Midbrain (tissue), 1 donor: Measurements from ENCODE around the gene PPP1R26.
"Not testable (repeated sequence)": the region's sequence is repeated elsewhere in the genome, so short reads cannot be mapped to it uniquely, and the experiment has no call there.

Experiments used
- DNase-seq: peaks from one replicate; lab custom pipeline; 2025; lab: John Stamatoyannopoulos, UW

PPP1R26 gene

DNA sequence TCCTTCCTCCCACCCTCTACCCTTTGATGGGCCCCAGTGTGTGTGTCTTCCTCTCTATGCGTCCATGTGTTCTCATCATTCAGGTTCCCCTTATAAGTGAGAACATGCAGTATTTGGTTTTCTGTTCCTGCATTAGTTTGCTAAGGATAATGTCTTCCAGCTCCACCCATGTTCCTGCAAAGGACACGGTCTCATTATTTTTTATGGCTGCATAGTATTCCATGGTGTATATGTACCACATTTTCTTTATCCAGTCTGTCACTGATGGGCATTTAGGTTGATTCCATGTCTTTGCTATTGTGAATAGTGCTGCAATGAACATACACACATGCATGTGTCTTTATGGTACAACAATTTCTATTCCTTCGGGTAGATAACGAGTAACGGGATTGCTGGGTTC lies 21.1 kb upstream of the PPP1R26 start:
- DNase-seq = not testable (repeated sequence)

DNA sequence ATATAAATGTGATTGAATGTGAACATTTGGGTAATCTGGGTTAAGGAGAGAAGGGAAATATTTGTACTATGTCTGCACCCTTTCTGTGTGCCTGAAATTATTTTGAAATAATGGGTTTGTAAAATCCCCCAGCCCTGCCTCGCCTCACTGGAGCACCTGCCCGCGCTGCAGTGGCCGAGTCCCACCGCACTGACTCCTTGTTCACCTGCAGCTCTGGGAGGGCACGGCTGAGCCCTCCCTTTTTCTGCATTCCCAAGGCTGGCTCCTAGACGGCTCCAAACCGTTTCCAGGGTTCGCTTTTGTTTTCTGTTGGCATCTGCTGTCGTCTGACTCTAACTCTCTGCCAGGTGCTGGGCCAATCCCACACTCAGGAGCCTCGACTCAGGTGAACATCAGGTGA lies 17.6 kb upstream of the PPP1R26 start:
- DNase-seq = no peak

DNA sequence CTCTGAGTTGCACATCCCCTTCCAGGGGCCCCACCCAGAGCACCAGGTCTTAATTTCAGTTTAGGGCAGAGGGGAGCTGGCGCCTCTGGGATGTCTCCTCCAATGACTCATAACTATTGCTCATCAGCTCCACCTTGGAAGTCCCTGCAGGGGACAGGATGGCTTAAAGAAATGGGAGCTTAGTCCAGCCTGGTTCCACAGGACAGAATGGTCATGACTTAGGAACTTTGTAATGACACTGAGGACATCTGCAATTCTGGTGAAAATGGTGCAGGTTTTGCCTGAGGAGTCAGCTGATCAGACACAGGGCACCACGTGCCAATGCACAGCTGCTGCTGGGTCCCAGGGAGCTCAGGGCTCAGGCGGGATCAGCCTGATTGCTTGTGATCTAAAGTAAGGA lies 16.4 kb upstream of the PPP1R26 start:
- no peak for DNase-seq

DNA sequence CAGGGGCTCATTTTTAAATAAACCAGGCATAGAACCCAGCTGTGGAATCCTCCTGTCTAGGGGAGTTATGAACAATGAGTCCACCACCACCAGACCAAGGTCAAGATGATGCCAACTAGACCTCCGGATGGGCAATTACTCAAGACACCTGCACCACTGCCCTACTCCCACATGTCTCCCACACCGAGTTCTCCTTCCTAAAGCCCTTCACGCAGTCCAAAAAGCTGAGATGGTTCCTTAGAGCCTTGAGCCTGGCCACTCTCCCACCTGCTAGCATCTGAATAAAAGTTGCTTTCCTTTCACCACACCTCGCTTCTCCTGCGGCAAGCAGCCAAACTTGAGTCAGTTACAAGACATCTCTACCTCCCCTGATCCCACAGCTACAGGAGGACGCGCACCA lies 15.4 kb upstream of the PPP1R26 start:
- DNase-seq = no peak

DNA sequence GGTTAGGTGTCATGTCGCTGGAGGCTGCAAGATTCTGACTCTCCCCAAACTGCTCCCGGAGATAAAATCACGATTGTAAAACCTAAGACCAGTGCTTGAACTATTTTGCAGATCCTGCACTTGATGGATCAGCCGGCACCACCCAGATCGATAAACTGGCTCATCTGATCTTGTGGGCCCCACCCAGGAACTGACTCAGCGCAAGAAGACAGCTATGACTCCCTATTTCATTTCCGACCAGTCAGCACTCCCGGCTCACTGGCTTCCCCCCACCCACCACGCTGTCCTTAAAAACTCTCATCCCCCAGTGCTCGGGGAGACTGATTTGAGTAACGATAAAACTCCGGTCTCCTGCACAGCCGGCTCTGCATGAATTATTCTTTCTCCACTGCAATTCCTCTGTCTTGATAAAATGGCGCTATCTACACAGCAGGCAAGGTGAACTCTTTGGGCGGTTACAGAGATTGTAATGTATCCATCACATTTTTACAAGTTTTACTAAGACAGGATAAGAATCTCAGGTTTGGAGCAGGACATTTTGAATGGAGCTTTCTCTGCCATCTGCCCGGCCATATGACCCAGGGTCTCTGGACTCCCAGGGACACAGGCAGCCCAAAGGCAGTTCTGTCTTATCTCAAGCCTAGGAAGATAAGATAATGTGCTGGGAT lies 10.6 kb upstream of the PPP1R26 start:
- DNase-seq = no peak

DNA sequence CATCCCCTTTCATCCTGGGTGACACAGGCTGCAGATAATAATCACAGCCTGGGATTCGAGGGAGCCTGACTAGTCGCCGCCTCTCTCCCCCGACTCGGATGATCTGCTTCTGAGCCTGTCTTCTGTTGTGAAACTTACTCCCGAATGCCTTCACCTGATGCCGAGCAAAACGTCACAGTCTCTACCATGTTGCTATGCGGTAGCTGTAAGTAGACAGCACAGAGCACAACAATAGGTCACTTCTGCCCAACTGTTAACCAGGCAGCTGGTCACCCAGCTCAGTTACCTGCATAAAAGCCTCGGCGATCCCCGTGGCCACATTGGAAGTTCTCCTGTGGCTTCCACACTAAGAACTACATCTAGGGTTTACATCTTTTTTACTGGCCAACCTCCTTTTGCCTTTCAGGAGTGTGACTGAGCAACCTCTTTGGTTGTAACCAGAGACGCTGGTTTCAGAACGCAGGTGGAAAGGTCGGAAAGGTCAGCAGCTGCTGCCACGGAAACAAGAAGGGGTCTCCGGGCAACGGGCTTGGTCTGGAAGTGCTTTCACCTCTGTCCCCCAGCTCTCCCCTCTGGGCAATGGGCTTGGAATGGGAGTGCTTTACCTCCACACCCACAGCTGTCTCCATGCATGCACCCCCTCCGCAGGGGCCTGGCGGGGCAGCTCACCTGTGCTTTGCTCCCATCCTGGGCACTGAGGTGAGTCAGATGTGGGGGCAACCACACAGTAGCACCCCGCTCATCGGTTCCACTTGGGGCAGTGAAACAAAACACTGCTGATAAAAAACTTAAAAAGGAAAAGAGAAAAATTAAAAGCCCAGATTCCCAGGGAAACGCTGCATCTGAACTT lies 7.6 kb upstream of the PPP1R26 start:
- DNase-seq = no peak

DNA sequence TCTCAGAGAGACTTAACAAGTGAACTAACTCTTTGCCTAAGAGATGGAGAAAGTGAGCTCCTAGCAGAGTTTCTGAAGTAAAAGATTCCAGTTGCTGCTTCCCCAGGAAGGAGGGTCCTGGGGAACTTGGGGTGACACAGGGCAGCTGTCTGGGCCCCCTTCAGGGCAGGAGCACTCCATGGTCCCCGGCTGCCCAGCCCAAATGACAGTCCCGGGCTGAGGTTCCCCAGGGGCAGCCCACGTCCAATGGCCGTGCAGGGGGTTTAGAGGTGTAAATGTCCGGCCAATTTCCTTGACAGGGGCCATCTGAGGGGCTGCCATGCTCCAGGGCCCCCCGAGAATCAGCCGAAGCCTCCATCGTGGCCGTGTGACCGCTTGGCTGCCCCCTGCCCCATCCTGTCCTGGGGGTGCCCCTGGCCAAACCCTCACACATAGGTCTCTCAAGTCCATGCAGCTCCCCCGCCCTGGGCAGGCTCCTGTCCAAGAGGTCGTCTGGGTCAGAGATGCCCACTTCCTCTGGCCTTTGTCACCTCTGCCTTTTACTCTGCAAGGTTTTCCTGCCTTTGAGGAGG lies 5.5 kb upstream of the PPP1R26 start:
- DNase-seq = no peak

DNA sequence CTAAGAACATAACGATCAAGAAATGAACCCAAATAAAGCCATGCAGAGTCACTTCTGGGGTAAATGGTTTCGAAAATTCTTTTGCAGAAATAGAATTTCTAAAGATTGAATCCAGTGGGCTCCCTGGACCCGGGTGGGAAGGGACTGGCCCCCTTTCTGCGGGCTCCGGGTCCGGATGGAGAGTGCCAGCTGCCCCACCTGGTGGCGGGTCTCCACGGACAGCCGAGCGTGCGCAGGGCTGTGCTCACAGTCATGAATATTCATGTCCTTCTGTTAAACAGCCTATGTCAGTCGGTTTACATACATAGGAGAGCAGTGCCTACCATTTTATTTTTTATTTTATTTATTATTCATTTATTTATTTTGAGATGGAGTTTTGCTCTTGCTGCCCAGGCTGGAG lies 4.7 kb upstream of the PPP1R26 start:
- peak; percentile 15 for DNase-seq

DNA sequence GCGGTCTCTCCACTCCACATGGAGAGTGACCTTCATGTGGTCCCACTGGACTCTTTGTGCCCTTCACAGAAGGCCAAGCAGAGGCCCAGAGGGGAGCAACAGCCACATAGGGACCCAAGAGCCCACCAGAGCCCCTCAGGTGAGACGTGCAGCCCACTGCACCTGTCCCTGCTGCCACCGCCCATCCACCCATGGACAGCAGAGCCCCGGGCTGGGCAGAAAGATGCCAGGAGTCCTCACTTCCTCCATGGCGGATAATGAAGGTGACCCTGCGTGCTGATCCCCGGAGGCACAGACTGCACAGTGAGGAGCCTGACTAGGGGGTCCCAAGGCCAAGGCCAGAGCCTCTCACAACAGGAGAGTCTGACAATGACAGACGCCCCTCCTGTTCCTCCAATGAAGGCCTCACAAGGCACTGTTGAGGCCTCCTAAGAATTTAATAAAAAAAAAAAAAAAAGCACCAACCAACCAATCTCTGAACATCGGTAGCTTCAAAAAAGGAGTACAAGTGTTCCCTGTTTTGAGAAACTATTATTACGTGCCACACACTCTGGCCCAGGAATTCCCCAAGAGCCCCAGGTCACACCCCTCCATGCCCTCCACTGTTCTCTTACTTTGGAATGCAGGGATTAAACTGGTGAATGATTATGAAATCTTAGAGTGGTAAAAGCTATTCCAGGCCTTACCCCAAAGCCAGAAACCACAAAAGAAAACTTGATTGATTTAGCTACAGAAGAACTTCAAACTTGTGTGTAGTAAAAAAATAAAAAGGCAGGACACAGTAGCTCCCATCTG lies 2.8 kb upstream of the PPP1R26 start:
- no peak for DNase-seq

DNA sequence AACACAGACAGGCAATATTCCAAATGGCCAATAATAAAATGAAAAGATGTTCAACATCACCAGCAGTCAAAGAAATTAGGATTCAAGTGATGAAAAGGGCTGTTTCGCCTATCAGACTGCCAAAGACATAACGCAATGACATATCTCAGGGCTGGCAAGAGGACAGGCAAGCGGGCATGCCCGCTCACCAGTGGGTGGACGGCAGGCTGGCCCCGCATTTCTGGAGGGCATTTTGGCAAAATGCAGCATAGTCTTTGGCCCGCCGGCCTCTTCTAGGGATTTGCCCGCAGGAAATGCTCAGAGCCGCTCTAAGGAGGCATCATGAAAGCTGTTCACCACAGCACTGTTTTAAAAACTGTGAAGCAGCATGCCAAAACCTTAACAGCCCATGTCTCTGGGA lies 1.4 kb upstream of the PPP1R26 start:
- no peak for DNase-seq

DNA sequence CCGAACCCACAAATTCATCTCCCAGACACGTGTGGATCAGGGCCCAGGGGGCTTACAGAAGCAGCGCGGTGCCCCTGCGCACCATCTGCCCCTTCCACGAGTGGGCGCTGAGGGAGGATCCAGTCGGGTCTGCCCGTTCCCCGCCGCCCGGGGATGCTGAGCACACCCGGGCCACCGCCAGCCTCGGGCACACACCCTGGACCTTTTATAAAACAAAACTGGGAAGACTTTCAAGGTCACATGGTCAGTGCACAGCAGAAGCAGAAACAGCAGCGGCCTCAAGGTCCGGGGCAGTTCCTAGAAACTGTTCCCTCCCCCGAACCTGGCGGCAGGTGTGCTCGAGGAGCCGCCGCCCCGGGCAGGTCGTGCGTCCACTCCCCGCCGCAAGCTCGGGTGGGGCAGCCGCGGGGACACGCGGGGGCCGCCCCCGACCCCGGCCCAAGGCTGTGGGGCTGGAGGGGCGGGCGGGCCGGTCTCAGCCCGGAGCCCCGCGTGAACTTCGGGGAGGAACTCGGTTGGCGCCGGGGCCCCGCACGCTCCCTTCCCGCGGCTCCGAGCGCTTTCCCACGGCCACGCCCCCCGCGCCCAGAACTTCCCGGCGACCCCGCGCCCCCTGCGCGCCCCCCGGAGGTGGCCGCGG lies 633 bp upstream of the PPP1R26 start:
- peak; percentile 52 for DNase-seq

DNA sequence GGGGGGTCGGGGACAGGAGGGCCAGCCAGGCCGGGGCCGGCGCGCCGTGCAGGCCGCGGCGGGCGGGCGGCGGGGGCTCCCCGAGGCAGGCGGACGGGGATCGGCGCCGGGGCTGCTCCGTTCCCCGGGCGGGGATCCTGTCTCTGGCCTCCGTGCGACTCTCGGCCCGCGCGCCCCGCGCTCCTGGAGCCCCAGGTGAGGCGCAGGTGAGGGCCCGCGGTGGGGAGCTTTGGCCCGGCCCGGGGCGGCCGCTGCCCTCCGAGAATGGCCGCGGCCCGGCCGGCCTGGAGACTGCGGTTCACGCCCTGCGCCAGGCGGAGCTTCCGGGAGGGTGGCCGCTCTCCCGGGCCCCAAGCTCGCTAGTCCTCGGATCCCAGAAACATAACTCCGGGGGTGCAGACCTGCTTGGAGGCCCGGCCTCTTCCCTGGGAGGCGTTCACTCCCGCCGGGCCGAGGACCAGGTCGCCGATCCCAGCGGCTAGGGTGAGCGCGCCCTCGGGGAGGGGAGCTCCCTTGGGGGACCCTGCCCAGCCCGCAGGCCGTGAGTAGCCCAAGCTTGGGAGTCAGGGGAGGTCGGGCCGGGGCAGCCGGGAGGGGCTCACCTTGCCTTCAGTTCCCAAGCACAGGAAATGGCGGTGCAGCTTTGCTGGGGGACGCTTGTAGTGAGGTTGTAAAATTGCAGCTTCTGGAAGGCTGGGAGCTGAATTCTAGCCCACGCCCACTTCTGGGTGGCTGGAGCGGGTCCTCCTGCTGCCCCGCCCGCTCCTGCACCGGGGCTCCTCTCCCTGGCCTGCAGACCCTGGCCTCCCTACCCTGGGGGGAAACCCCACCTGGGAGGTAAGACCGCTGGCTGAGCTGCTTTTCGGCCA lies 723 bp downstream of the PPP1R26 start:
- peak; percentile 5 for DNase-seq

DNA sequence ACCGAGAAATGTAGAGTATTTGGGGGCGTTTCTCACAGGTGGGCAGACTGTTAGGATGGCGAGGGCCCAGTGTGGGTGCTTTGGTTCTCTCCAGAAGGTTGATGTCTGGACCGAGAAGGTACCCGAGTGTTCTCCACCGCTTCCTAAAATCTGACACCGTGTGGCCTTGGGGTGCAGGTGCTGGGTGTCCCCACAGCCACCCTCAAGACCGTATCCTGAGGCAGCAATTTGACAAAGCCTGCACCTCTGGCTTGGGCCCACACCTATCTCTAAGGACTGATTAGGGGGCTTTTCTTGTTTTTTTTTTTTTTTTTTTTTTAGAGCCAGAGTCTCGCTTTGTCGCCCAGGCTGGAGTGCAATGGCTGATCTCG lies 1.3 kb downstream of the PPP1R26 start:
- DNase-seq = no peak

DNA sequence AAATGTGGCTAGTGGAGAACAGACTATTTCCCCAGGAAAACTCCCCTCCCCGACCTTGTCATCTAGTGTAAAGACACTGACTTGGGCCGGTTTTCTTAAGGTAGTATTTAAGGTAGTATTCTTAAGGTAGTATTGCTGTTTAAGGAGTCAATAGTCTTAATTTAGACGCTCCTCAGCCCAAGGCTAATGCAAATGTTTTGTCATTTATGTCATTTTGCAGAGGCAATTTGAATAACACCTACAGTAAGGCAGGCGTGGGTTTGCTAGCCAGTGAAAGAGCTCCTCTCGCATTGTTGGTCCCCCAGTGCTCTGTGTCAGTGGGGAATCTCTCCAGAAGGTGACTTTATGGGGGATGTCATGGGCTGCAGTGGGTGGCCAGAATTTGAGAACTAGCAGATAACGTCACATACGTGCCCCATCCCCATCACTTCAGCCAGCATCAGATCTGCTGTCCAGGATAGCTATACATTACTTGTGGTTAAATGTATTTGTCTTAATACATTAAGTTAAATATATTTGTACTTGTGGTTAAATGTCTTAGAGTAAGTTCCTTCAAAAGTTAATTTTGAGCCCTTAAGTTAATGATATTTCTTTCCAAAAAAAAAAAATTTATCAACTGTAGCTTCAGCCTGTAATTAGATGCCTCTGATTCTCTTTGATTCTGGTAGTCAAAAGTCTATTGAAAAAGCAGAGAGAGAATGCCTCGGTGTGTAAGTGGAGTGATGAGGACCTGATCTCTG lies 2.6 kb downstream of the PPP1R26 start:
- DNase-seq = no peak

DNA sequence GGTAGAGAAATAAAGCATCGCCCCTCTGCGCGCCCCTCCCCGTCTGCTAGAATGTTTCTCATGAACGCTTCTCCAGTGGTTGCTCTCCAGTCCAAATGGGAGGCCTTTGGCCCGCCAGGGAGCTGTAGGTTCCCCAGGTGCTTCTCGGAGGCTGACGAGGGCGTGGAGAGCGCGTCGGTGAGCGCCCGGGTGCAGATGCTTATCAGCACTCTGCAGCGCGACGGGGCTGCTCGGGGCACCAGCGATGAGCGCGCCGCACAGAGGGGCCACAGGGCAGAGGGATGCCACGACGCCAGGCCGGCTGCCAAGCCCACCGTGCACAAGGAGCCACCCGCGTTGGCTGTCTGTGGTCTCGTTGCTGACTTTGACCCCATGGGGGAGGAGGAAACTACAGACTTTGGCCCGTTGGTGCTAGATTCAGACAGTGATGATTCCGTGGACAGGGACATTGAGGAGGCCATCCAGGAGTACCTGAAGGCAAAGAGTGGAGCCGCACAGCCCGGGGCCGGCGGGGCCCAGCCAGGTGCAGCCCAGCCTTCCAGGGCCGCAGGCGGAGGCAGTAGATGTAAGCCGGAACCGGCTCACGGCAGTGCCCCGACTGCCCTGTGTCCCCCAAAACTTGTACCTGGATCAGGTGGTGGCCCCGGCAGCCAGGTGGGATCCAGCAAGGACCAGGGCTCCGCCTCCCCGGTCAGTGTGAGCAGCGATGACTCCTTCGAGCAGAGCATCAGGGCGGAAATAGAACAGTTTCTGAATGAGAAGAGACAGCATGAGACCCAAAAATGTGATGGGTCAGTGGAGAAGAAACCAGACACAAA lies 5.1 kb downstream of the PPP1R26 start:
- DNase-seq = no peak

DNA sequence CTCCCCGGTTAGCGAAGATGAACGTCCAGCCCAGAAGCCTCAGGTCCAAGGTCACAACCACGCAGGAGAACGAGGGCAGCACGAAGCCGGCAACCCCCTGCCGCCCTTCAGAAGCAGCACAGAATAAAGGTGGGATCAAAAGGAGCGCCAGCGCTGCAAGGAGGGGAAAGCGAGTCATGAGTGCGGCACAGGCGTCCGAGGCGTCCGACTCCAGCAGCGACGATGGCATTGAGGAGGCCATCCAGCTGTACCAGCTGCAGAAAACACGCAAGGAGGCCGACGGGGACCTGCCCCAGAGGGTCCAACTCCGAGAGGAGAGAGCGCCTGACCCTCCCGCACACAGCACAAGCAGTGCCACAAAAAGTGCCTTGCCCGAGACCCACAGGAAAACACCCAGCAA lies 5.8 kb downstream of the PPP1R26 start:
- DNase-seq = no peak

DNA sequence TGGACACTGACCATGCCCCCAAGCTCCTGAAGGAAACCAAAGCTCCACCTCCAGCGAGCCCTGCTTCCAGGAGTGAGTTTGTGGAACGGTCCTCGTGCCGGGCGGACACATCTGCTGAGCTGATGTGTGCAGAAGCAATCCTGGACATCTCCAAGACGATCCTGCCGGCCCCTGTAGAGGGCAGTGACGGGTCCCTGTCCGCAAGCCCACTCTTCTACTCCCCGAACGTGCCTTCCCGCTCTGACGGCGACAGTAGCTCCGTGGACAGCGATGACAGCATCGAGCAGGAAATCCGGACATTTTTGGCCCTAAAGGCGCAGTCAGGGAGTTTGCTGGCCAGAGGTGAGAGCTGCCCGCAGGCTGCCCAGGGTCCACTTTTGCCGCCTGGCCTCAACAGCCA lies 6.2 kb downstream of the PPP1R26 start:
- DNase-seq = no peak

DNA sequence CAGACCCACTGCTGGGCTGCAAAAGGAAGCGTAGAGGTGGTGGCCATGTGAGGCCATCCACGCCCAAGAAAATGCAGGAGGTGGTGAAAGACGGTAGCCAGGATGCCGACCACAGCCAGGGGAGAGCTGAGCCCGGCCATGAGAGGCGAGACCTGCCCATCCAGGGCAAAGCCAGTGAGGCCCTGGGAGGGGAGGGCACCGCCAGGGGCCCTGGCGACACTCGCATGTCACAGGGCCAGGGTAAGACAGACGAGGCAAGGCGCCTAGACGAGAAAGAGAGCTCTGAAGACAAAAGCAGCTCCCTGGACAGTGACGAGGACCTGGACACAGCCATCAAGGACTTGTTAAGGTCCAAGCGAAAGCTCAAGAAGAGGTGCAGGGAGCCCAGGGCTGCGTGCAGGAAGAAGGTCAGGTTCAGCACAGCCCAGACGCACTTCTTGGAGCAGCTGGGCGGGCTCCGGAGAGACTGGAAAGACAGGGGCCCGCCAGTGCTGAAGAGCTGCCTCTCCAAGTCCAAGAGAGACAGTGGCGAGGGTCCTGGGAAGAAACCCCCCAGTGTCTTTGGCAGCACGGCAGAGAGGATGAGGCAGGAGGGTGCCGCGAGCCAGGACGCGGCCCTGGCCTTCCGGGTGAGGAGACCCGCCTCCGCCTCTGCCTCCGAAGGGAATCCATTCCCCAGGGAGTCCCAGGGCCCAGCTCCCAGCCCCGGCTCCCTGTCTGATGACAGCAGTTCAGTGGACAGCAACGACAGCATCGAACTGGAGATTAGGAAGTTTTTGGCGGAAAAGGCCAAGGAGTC lies 6.9 kb downstream of the PPP1R26 start:
- no peak for DNase-seq
